Activated CD8-positive, alpha-beta memory T cell treated with anti-CD3 and anti-CD28 coated beads, Interleukin-2, amount 10 ng/mL, durations not matched to agents 7 days and 5 days (primary cell): Measurements from ENCODE around the gene CDC42SE2. TPM values are rescaled to one million over a fixed set of nuclear protein-coding genes. Genes with fewer than 3 reads are reported as not detected.

Experiments used
- ATAC-seq: fragments of 150-1000 bp; cut with Tn5 transposase; one replicate; pipeline ENCODE4 v1.10.0; 2021; ENCODE audit warnings: moderate library complexity
- CTCF ChIA-PET: fragments of 350-600 bp; sonication (Branson Sonifier 250); formaldehyde crosslinking; loops from one replicate; lab custom pipeline; 2021; ENCODE audit warnings: antibody characterized with exemption; lab: Charles Lee
- DNase-seq: peaks from one replicate; pipeline ENCODE4 v3.0.0-alpha.2; 2020
- H3K27ac Mint-ChIP-seq: one replicate; pipeline ENCODE4 v1.8.0; 2021; ENCODE audit warnings: mild to moderate bottlenecking, mixed read lengths
- H3K27me3 Mint-ChIP-seq: one replicate; pipeline ENCODE4 v1.8.0; 2021; ENCODE audit warnings: mixed read lengths
- H3K36me3 Mint-ChIP-seq: one replicate; pipeline ENCODE4 v1.8.0; 2021; ENCODE audit warnings: mild to moderate bottlenecking, mixed read lengths
- H3K4me1 Mint-ChIP-seq: one replicate; pipeline ENCODE4 v1.8.0; 2021; ENCODE audit warnings: mixed read lengths
- H3K4me3 Mint-ChIP-seq: one replicate; pipeline ENCODE4 v1.8.0; 2021; ENCODE audit warnings: mild to moderate bottlenecking, moderate library complexity, mixed read lengths
- H3K9me3 Mint-ChIP-seq: one replicate; pipeline ENCODE4 v1.8.0; 2022; ENCODE audit warnings: low read depth, mixed read lengths
- total RNA-seq, 2 experiments: library from RNA; stranded (reverse); gene quantifications; one replicate each; pipeline ENCODE4 v1.2.3, GENCODE V29; 2021

Gene CDC42SE2, protein sequence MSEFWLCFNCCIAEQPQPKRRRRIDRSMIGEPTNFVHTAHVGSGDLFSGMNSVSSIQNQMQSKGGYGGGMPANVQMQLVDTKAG
- total RNA-seq, result 100 to 1,000 TPM; 118 to 149 TPM

GRCh38 chr5:131263648-131264450 lies at the start of gene CDC42SE2:
Gene CDC42SE2 (plus strand): TSS chr5:131264053. CDS start chr5:131359494, 95,441 bp downstream.
- CTCF ChIA-PET, result interaction anchor here (0.6 to 8.7 kb wide), 16 partner anchors 10 to 151 kb away, joined by 3 to 94 read pairs (median 5); partner anchors contain the start of gene HINT1
- H3K9me3 Mint-ChIP-seq, result no peaks in the 10 kb centered on the region
- H3K36me3 Mint-ChIP-seq, result peaks cover 36% of the 10 kb centered on the region
- H3K4me3 Mint-ChIP-seq, result peak within 1 kb of the TSS; percentile 83
- H3K27ac Mint-ChIP-seq, result peak within 1 kb of the TSS; percentile 89
- ATAC-seq, result peak; percentile 87
- DNase-seq, result peak; percentile 89
- no peaks in the 10 kb centered on the region for H3K27me3 Mint-ChIP-seq
- H3K4me1 Mint-ChIP-seq, result peaks cover 46% of the 10 kb centered on the region

GRCh38 chr5:131214609-131215227 lies 49.1 kb upstream of the CDC42SE2 start:
- Mint-ChIP-seq H3K9me3 (peaks cover 2% of the 10 kb centered on the region), H3K27me3 (no peaks in the 10 kb centered on the region), H3K36me3 (peaks cover 13% of the 10 kb centered on the region), H3K4me1 (peaks cover 53% of the 10 kb centered on the region), H3K27ac (peak overlapping the region; percentile 36), H3K4me3 (no peak overlapping the region)
- no peak for DNase-seq
- CTCF ChIA-PET, result interaction anchor here (1.1 kb wide), 2 partner anchors 25 to 83 kb away, joined by 3 read pairs; no protein-coding TSS in a partner anchor
- ATAC-seq, result no peak

DNA sequence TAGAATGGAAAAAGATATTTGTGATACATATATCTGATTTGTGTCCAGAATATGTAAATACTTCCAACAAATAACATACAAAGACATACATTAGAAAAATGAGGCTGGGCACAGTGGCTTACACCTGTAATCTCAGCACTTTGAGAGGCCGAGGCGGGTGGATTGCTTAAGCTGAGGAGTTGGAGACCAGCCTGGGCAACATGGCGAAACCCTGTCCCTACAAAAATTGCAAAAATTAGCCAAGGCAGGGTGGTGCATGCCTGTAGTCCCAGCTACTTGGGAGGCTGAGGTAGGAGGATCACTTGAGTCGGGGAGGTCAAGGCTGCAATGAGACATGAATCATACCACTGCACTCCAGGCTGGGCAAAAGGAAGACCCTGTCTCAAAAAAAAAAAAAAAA lies 46.1 kb upstream of the CDC42SE2 start:
- no peak for DNase-seq
- Mint-ChIP-seq H3K27ac (no peak overlapping the region), H3K9me3 (peaks cover 2% of the 10 kb centered on the region), H3K36me3 (peaks cover 15% of the 10 kb centered on the region), H3K27me3 (no peaks in the 10 kb centered on the region), H3K4me1 (peaks cover 36% of the 10 kb centered on the region), H3K4me3 (no peak overlapping the region)
- CTCF ChIA-PET, result no interaction called here
- no peak for ATAC-seq

- Mint-ChIP-seq H3K36me3 (peaks cover 15% of the 10 kb centered on the region), H3K4me1 (peaks cover 36% of the 10 kb centered on the region), H3K27me3 (no peaks in the 10 kb centered on the region), H3K27ac (no peak overlapping the region), H3K9me3 (peaks cover 2% of the 10 kb centered on the region), H3K4me3 (no peak overlapping the region)
- ATAC-seq (no peak), DNase-seq (no peak)
- CTCF ChIA-PET, result no interaction called here
These were observed 45.5 kb upstream of the CDC42SE2 start for GRCh38 chr5:131218392-131218791.

- Mint-ChIP-seq H3K36me3 (peaks cover 11% of the 10 kb centered on the region), H3K27ac (no peak overlapping the region), H3K4me3 (no peak overlapping the region), H3K4me1 (peaks cover 27% of the 10 kb centered on the region), H3K27me3 (no peaks in the 10 kb centered on the region), H3K9me3 (no peaks in the 10 kb centered on the region)
- CTCF ChIA-PET, result interaction anchor here (1.0 kb wide), 1 partner anchor 8 kb away, joined by 3 read pairs; no protein-coding TSS in a partner anchor
- no peak for ATAC-seq
- no peak for DNase-seq
These were observed 43.3 kb upstream of the CDC42SE2 start for GRCh38 chr5:131220566-131220965.

GRCh38 chr5:131221008-131221703 lies 42.7 kb upstream of the CDC42SE2 start:
- H3K9me3 Mint-ChIP-seq, result no peaks in the 10 kb centered on the region
- ATAC-seq (no peak), DNase-seq (no peak)
- H3K36me3 Mint-ChIP-seq, result peaks cover 9% of the 10 kb centered on the region
- peaks cover 27% of the 10 kb centered on the region for H3K4me1 Mint-ChIP-seq
- H3K27me3 Mint-ChIP-seq, result no peaks in the 10 kb centered on the region
- CTCF ChIA-PET, result interaction anchor here (1.0 to 1.3 kb wide), 2 partner anchors 31 to 204 kb away, joined by 4 read pairs; no protein-coding TSS in a partner anchor
- H3K4me3 Mint-ChIP-seq, result no peak overlapping the region
- H3K27ac Mint-ChIP-seq, result no peak overlapping the region

- Mint-ChIP-seq H3K27me3 (no peaks in the 10 kb centered on the region), H3K4me1 (peaks cover 27% of the 10 kb centered on the region), H3K4me3 (no peak overlapping the region), H3K27ac (no peak overlapping the region), H3K9me3 (no peaks in the 10 kb centered on the region), H3K36me3 (peaks cover 6% of the 10 kb centered on the region)
- CTCF ChIA-PET, result interaction anchor here (0.6 to 1.3 kb wide), 3 partner anchors 31 to 203 kb away, joined by 3 to 4 read pairs (median 4); no protein-coding TSS in a partner anchor
- DNase-seq (no peak), ATAC-seq (no peak)
These were observed 42.0 kb upstream of the CDC42SE2 start for GRCh38 chr5:131221888-131222287.

- Mint-ChIP-seq H3K4me1 (peaks cover 27% of the 10 kb centered on the region), H3K27ac (no peak overlapping the region), H3K36me3 (peaks cover 6% of the 10 kb centered on the region), H3K9me3 (no peaks in the 10 kb centered on the region), H3K27me3 (no peaks in the 10 kb centered on the region), H3K4me3 (no peak overlapping the region)
- DNase-seq, result no peak
- CTCF ChIA-PET, result interaction anchor here (1.4 kb wide), 1 partner anchor 32 kb away, joined by 3 read pairs; no protein-coding TSS in a partner anchor
- no peak for ATAC-seq
These were observed 41.1 kb upstream of the CDC42SE2 start for GRCh38 chr5:131222731-131223130.

DNA sequence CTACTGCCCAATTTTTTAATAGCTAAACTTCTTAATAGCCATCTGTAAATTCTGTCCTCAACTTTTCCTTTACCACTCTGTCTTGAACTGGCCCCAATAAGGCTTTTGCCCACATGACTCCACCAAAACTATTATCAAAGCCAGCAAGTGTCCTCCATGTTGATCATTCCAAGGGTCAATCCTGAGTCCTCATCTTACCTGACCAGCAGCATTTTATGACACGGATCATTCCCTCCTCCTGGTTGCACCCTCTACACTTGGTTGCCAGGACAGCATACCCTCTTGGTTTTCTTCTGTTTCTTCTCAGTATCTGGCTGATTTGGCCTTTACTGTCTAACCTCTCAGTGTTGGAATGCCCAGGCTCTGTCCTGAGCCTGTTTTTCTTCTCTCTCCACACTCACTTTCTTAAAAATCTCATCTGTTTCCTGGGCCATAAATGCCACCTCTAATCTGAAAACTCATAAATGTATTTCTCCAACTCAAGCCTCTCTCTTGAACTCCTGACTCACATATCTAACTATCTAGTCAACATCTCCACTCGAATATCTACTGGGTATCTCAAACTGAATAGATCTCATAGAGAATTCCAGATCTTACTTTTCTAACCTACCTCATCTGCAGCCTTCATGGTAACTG lies 40.0 kb upstream of the CDC42SE2 start:
- H3K4me1 Mint-ChIP-seq, result peaks cover 16% of the 10 kb centered on the region
- ATAC-seq, result no peak
- no peak for DNase-seq
- CTCF ChIA-PET, result interaction anchor here (0.6 to 1.5 kb wide), 4 partner anchors 13 to 31 kb away, joined by 3 to 7 read pairs (median 4); no protein-coding TSS in a partner anchor
- no peak overlapping the region for H3K4me3 Mint-ChIP-seq
- H3K27me3 Mint-ChIP-seq, result no peaks in the 10 kb centered on the region
- no peaks in the 10 kb centered on the region for H3K9me3 Mint-ChIP-seq
- H3K36me3 Mint-ChIP-seq, result peaks cover 6% of the 10 kb centered on the region
- no peak overlapping the region for H3K27ac Mint-ChIP-seq

- DNase-seq (peak; percentile 65), ATAC-seq (peak; percentile 82)
- CTCF ChIA-PET, result interaction anchor here (0.6 to 1.5 kb wide), 3 partner anchors 12 to 24 kb away, joined by 3 to 7 read pairs (median 4); no protein-coding TSS in a partner anchor
- Mint-ChIP-seq H3K4me3 (no peak overlapping the region), H3K9me3 (no peaks in the 10 kb centered on the region), H3K36me3 (peaks cover 6% of the 10 kb centered on the region), H3K27ac (no peak overlapping the region), H3K27me3 (no peaks in the 10 kb centered on the region), H3K4me1 (peaks cover 9% of the 10 kb centered on the region)
These were observed 39.3 kb upstream of the CDC42SE2 start for GRCh38 chr5:131224387-131225201.

GRCh38 chr5:131225282-131225974 lies 38.4 kb upstream of the CDC42SE2 start:
- Mint-ChIP-seq H3K9me3 (no peaks in the 10 kb centered on the region), H3K36me3 (peaks cover 6% of the 10 kb centered on the region), H3K27ac (no peak overlapping the region), H3K4me1 (peaks cover 11% of the 10 kb centered on the region), H3K4me3 (no peak overlapping the region), H3K27me3 (no peaks in the 10 kb centered on the region)
- ATAC-seq (no peak), DNase-seq (no peak)
- CTCF ChIA-PET, result interaction anchor here (1.5 kb wide), 2 partner anchors 11 to 15 kb away, joined by 4 to 7 read pairs; no protein-coding TSS in a partner anchor
